Endothelial cell of umbilical vein (primary cell): Measurements from ENCODE around the gene UQCRC1.

Source experiments
- POLR2A ChIP-seq: IDR thresholded peaks from 2 replicates; pipeline ENCODE4 v1.6.1; 2012; ENCODE audit warnings: low read depth, mild to moderate bottlenecking, control low read depth, low read length
- TF ChIP-seq, protein P1 (sequence below), 2 donors: IDR thresholded peaks; 1 replicate in 1 of 2; 2 replicates in 1 of 2; pipeline ENCODE4 v1.5.1; 2011; ENCODE audit warnings: low read length in 2 of 2, mild to moderate bottlenecking in 2 of 2, moderate library complexity in 2 of 2, control low read depth in 1 of 2, inconsistent platforms in 1 of 2, low read depth in 1 of 2; ENCODE audit not compliant: insufficient read depth in 1 of 2; ENCODE audit errors: extremely low read depth in 1 of 2

DNA sequence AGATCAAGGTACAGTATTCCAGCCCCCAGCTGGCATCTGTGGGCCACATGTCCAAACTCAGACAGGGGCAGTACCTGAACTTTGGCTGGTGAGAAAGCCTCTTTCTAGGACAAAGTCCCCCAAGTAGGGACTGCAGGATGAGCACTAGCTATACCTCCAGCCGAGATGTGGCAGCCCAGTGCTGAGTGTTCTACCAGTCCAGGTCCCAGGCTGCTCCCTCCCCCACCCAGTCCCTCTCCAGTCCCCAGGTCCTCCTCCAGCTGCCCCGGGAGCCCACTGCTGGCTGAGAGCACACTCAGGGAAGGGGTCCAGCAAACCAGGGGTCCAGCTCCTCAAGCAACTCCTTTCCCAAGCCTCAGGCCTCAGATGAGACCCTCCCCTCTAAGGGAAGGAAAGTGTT, 24.3 kb upstream of the UQCRC1 start:
- TF ChIP-seq, protein P1, sequence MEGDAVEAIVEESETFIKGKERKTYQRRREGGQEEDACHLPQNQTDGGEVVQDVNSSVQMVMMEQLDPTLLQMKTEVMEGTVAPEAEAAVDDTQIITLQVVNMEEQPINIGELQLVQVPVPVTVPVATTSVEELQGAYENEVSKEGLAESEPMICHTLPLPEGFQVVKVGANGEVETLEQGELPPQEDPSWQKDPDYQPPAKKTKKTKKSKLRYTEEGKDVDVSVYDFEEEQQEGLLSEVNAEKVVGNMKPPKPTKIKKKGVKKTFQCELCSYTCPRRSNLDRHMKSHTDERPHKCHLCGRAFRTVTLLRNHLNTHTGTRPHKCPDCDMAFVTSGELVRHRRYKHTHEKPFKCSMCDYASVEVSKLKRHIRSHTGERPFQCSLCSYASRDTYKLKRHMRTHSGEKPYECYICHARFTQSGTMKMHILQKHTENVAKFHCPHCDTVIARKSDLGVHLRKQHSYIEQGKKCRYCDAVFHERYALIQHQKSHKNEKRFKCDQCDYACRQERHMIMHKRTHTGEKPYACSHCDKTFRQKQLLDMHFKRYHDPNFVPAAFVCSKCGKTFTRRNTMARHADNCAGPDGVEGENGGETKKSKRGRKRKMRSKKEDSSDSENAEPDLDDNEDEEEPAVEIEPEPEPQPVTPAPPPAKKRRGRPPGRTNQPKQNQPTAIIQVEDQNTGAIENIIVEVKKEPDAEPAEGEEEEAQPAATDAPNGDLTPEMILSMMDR (IDR thresholded peaks at IDR 0.05; ENCODE audit: extremely low read depth in 1 of 2, insufficient read depth in 1 of 2, low read depth in 1 of 2, low read length in 2 of 2): no peak
- no peak for TF ChIP-seq POLR2A
